ENCODE results near the gene APOA1. TPM values are rescaled to one million over a fixed set of nuclear protein-coding genes. Genes with fewer than 3 reads are reported as not detected.

Gene APOA1
- total and polyA plus RNA-seq, 10 of the 15 experiments (the other 5 are each of a cell fraction or from before 2014, with no cell fraction given): 0.10 to 2.4 (median 0.24) TPM; not detected in 3

DNA sequence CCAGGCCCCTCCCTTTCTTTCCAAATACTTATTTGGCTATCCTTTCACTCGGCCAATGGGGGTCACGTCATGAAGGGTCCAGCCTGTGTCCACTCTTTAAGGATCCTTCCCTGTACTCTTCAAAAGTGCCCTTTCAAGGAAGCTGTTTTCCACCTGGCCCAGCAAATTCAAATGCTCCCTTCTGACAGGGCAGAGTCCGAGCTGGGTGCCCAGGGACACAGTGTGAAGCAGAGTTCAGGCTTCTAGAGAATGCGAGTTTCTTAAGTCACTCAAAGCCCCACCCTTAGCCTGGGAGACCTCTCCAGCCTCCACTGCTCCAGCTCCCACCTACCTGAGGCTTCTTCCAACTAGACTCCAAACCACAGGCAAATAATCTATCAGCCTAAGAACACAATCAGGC is 5.5 kb upstream of the APOA1 start:
- in situ Hi-C loops (cut with MboI): no loop called here

More for the DNA sequence above, 5.5 kb upstream of the APOA1 start:
- H3K4me2 ChIP-seq (ENCODE audit: control insufficient read depth, insufficient read depth): no peak overlapping the region
- intact Hi-C loops (cut with micrococcal nuclease; ENCODE audit: unreplicated experiment): no loop called here
- H3K27ac ChIP-seq (ENCODE audit: control insufficient read depth, insufficient read depth): no peak overlapping the region
- 100% methylated on average over 4 of the region's 4 CpGs for WGBS (ENCODE audit: insufficient coverage, insufficient replicate concordance, low lambda C conversion rate, missing lambda C conversion rate)
- H4K20me1 ChIP-seq (ENCODE audit: control insufficient read depth, insufficient read depth): no peaks in the 10 kb centered on the region
- DNase-seq (ENCODE audit: low read depth, low spot score) (no peak), FAIRE-seq (no peak), ATAC-seq (no peak)
- BruUV-seq (replicated peaks): no TSS peak
- no peak overlapping the region for H3K9ac ChIP-seq (ENCODE audit: control insufficient read depth, insufficient read depth, low read length)
- no peak overlapping the region for H2AFZ ChIP-seq (ENCODE audit: control insufficient read depth, low read depth, low read length)
- H3K4me1 ChIP-seq (ENCODE audit: control insufficient read depth, insufficient read depth, low read length): no peaks in the 10 kb centered on the region
- RAD21 ChIA-PET (ENCODE audit: unreplicated experiment): interaction anchor here (1.1 kb wide), 1 partner anchor 337 kb away, joined by 3 read pairs; no protein-coding TSS in a partner anchor
- no peaks in the 10 kb centered on the region for H3K79me2 ChIP-seq (ENCODE audit: control insufficient read depth, insufficient read depth, low read length)
- H3K4me3 ChIP-seq: no peak overlapping the region
- H3K9me3 ChIP-seq (replicated peaks; ENCODE audit: control insufficient read depth, insufficient read depth, low read length): no peaks in the 10 kb centered on the region
- POLR2A ChIA-PET: no interaction called here
- TF ChIP-seq ZNF207 (IDR thresholded peaks at IDR 0.05; ENCODE audit: borderline replicate concordance) (no peak), BACH1 (IDR thresholded peaks at IDR 0.05; ENCODE audit: borderline replicate concordance) (no peak), TBL1XR1 (IDR thresholded peaks at IDR 0.05; ENCODE audit: low read depth, low read length) (no peak), IRF4 (IDR thresholded peaks at IDR 0.05; ENCODE audit: low read depth, low read length) (no peak), IKZF2 (IDR thresholded peaks at IDR 0.05) (no peak), TCF7 (IDR thresholded peaks at IDR 0.05; ENCODE audit: borderline replicate concordance) (no peak), ZBTB33 (IDR thresholded peaks at IDR 0.05) (no peak), TAF1 (IDR thresholded peaks at IDR 0.05; ENCODE audit: borderline replicate concordance, low read depth, low read length) (no peak), MYB (IDR thresholded peaks at IDR 0.05; ENCODE audit: borderline replicate concordance, low read depth, low read length) (no peak), MAX (IDR thresholded peaks at IDR 0.05; ENCODE audit: low read depth, low read length) (no peak), HDAC2 (IDR thresholded peaks at IDR 0.05) (no peak), SMAD5 (IDR thresholded peaks at IDR 0.05; ENCODE audit: low read depth) (no peak), ZZZ3 (IDR thresholded peaks at IDR 0.05; ENCODE audit: control insufficient read depth, insufficient read length, low read depth) (no peak)
- TF ChIP-seq, protein P1, sequence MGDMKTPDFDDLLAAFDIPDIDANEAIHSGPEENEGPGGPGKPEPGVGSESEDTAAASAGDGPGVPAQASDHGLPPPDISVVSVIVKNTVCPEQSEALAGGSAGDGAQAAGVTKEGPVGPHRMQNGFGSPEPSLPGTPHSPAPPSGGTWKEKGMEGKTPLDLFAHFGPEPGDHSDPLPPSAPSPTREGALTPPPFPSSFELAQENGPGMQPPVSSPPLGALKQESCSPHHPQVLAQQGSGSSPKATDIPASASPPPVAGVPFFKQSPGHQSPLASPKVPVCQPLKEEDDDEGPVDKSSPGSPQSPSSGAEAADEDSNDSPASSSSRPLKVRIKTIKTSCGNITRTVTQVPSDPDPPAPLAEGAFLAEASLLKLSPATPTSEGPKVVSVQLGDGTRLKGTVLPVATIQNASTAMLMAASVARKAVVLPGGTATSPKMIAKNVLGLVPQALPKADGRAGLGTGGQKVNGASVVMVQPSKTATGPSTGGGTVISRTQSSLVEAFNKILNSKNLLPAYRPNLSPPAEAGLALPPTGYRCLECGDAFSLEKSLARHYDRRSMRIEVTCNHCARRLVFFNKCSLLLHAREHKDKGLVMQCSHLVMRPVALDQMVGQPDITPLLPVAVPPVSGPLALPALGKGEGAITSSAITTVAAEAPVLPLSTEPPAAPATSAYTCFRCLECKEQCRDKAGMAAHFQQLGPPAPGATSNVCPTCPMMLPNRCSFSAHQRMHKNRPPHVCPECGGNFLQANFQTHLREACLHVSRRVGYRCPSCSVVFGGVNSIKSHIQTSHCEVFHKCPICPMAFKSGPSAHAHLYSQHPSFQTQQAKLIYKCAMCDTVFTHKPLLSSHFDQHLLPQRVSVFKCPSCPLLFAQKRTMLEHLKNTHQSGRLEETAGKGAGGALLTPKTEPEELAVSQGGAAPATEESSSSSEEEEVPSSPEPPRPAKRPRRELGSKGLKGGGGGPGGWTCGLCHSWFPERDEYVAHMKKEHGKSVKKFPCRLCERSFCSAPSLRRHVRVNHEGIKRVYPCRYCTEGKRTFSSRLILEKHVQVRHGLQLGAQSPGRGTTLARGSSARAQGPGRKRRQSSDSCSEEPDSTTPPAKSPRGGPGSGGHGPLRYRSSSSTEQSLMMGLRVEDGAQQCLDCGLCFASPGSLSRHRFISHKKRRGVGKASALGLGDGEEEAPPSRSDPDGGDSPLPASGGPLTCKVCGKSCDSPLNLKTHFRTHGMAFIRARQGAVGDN (IDR thresholded peaks at IDR 0.05): no peak
- SMC1A ChIA-PET (ENCODE audit: uncharacterized antibody, unreplicated experiment): no interaction called here
- no peaks in the 10 kb centered on the region for H3K27me3 ChIP-seq (replicated peaks in 1 of 2; ENCODE audit: control insufficient read depth in 2 of 2, insufficient read depth in 2 of 2, low read length in 1 of 2)
- CTCF ChIA-PET: no interaction called here
- H3K36me3 ChIP-seq (ENCODE audit: control insufficient read depth in 2 of 2, insufficient read depth in 2 of 2, low read length in 1 of 2): peaks cover 11 to 14% of the 10 kb centered on the region in 2 experiments; a peak in 3 of 4 replicates
